ENCODE data around the gene COL20A1. TPM values are rescaled to one million over a fixed set of nuclear protein-coding genes. Genes with fewer than 3 reads are reported as not detected.
"Not testable (repeated sequence)": the region's sequence is repeated elsewhere in the genome, so short reads cannot be mapped to it uniquely, and the experiment has no call there.

The COL20A1 gene
- total and polyA plus RNA-seq, 2 donors from 2014 or later = 0.58 TPM; not detected in 1

- no peak overlapping the region for H3K9ac ChIP-seq (ENCODE audit: low read length in 3 of 3)
- H3K27ac ChIP-seq (ENCODE audit: low read depth in 2 of 2, low read length in 2 of 2) = no peak overlapping the region
- DNase-seq (peak in 3 of 5 donors; percentile 65 to 74 (median 70)), FAIRE-seq (no peak)
- no peak overlapping the region for H3K4me3 ChIP-seq (ENCODE audit: low read length in 3 of 3)
- H3K27me3 ChIP-seq (ENCODE audit: control insufficient read depth, insufficient read depth, low read length) = no peaks in the 10 kb centered on the region
- H3K36me3 ChIP-seq (ENCODE audit: control insufficient read depth in 2 of 3, insufficient read depth in 3 of 3, low read length in 3 of 3) = no peaks in the 10 kb centered on the region
- intact Hi-C loops (cut with DNase I) = no loop called here
- TF ChIP-seq, protein P1, sequence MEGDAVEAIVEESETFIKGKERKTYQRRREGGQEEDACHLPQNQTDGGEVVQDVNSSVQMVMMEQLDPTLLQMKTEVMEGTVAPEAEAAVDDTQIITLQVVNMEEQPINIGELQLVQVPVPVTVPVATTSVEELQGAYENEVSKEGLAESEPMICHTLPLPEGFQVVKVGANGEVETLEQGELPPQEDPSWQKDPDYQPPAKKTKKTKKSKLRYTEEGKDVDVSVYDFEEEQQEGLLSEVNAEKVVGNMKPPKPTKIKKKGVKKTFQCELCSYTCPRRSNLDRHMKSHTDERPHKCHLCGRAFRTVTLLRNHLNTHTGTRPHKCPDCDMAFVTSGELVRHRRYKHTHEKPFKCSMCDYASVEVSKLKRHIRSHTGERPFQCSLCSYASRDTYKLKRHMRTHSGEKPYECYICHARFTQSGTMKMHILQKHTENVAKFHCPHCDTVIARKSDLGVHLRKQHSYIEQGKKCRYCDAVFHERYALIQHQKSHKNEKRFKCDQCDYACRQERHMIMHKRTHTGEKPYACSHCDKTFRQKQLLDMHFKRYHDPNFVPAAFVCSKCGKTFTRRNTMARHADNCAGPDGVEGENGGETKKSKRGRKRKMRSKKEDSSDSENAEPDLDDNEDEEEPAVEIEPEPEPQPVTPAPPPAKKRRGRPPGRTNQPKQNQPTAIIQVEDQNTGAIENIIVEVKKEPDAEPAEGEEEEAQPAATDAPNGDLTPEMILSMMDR (IDR thresholded peaks at IDR 0.05; ENCODE audit: borderline replicate concordance, extremely low read depth, insufficient read depth) = no peak
- no peaks in the 10 kb centered on the region for H3K9me3 ChIP-seq (ENCODE audit: control insufficient read depth in 2 of 3, insufficient read depth in 1 of 3, low read length in 3 of 3)
- H3K4me1 ChIP-seq (ENCODE audit: control insufficient read depth in 2 of 3, insufficient read depth in 2 of 3, low read depth in 1 of 3, low read length in 3 of 3) = peaks cover 0 to 6% (median 0%) of the 10 kb centered on the region in 3 donors
Observed at GRCh38 chr20:63378626-63379025, 85.6 kb downstream of the COL20A1 start.

DNA sequence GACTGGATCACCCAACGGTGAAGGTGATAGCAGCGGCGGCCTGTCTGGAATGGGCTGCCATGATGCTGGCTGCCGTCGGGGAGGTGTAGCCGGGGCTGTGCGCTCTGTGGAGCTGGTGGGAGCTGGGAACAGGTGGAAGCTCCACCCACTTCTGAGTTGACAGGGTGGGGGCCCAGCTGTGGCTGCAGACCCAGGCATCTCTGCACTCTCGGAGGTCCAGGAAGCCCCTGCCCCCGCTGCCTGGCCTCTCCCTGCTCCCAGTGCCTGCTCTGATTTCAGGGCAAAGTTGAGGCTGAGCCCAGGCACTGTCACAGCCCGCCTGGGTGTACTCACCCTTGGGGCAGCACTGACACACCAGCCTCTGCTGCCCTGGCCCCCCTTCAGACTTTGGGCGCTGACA lies 86.3 kb downstream of the COL20A1 start:
- DNase-seq = no peak
- no peak overlapping the region for H3K27ac ChIP-seq (ENCODE audit: low read depth in 2 of 2, low read length in 2 of 2)
- TF ChIP-seq, protein P1 (IDR thresholded peaks at IDR 0.05; ENCODE audit: borderline replicate concordance, extremely low read depth, insufficient read depth) = no peak
- H3K4me3 ChIP-seq (ENCODE audit: low read length in 3 of 3) = no peak overlapping the region
- FAIRE-seq = no peak
- H3K4me1 ChIP-seq (ENCODE audit: control insufficient read depth in 2 of 3, insufficient read depth in 2 of 3, low read depth in 1 of 3, low read length in 3 of 3) = peaks cover 0 to 5% (median 0%) of the 10 kb centered on the region in 3 donors
- no peak overlapping the region for H3K9ac ChIP-seq (ENCODE audit: low read length in 3 of 3)
- intact Hi-C loops (cut with DNase I) = no loop called here
- no peaks in the 10 kb centered on the region for H3K9me3 ChIP-seq (ENCODE audit: control insufficient read depth in 2 of 3, insufficient read depth in 1 of 3, low read length in 3 of 3)
- no peaks in the 10 kb centered on the region for H3K36me3 ChIP-seq (ENCODE audit: control insufficient read depth in 2 of 3, insufficient read depth in 3 of 3, low read length in 3 of 3)
- H3K27me3 ChIP-seq (ENCODE audit: control insufficient read depth, insufficient read depth, low read length) = no peaks in the 10 kb centered on the region

- H3K9me3 ChIP-seq (ENCODE audit: control insufficient read depth in 2 of 3, insufficient read depth in 1 of 3, low read length in 3 of 3); H3K36me3 ChIP-seq (ENCODE audit: control insufficient read depth in 2 of 3, insufficient read depth in 3 of 3, low read length in 3 of 3); FAIRE-seq; H3K4me3 ChIP-seq (ENCODE audit: low read length in 3 of 3); intact Hi-C loops (cut with DNase I); DNase-seq; H3K4me1 ChIP-seq (ENCODE audit: control insufficient read depth in 2 of 3, insufficient read depth in 2 of 3, low read depth in 1 of 3, low read length in 3 of 3); H3K27ac ChIP-seq (ENCODE audit: low read depth in 2 of 2, low read length in 2 of 2); H3K9ac ChIP-seq (ENCODE audit: low read length in 3 of 3); H3K27me3 ChIP-seq (ENCODE audit: control insufficient read depth, insufficient read depth, low read length): not testable (repeated sequence)
Observed at GRCh38 chr20:63379872-63380271, 86.9 kb downstream of the COL20A1 start.

DNA sequence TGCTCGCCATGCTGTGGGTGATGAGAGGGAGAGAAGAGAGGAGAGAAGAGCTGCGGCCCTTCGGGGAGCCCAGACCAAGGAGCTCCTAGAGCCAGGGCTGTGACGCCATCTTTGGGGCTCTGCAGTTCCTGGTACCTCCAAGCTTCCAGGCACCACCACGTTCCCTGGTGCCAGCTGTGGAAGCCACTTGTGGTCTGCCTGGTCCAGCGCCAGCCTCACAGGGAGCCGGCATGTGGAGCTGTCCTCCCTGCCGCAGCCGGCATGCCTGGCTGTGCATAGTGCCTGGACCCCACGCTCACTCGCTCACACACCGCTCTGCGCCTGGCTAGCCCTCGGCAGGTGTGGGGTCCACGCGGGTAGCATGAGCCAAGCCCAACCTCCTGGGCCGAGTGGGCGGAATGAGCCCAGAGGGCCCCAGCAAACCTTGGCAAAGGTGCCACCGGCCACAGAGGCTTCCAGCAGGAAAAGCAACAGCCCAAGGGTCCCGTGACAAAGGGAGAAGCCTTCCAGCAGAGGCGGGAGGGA lies 87.4 kb downstream of the COL20A1 start:
- DNase-seq (no peak), FAIRE-seq (no peak)
- Histone ChIP-seq H3K9me3 (ENCODE audit: control insufficient read depth in 2 of 3, insufficient read depth in 1 of 3, low read length in 3 of 3) (peaks cover 0 to under 1% (median 0%) of the 10 kb centered on the region in 3 donors), H3K9ac (ENCODE audit: low read length in 3 of 3) (no peak overlapping the region), H3K4me3 (ENCODE audit: low read length in 3 of 3) (no peak overlapping the region), H3K27ac (ENCODE audit: low read depth in 2 of 2, low read length in 2 of 2) (no peak overlapping the region), H3K27me3 (ENCODE audit: control insufficient read depth, insufficient read depth, low read length) (no peaks in the 10 kb centered on the region), H3K4me1 (ENCODE audit: control insufficient read depth in 2 of 3, insufficient read depth in 2 of 3, low read depth in 1 of 3, low read length in 3 of 3) (no peaks in the 10 kb centered on the region), H3K36me3 (ENCODE audit: control insufficient read depth in 2 of 3, insufficient read depth in 3 of 3, low read length in 3 of 3) (no peaks in the 10 kb centered on the region)
- intact Hi-C loops (cut with DNase I) = no loop called here
- TF ChIP-seq, protein P1 (IDR thresholded peaks at IDR 0.05; ENCODE audit: borderline replicate concordance, extremely low read depth, insufficient read depth) = no peak
